Ovary (tissue), 9 donors: ENCODE results near the gene GABRB1. TPM values are rescaled to one million over a fixed set of nuclear protein-coding genes. Genes with fewer than 3 reads are reported as not detected.

Experiments used
- DNase-seq, 5 donors: peaks; one replicate each; pipeline ENCODE4 v3.0.0-alpha.2; 2019 to 2020
- H3K27ac ChIP-seq, 2 donors: fragments of 200-600 bp; one replicate each; pipeline versions ENCODE4 v1.5.1 to v1.8.0; 2019 to 2022
- H3K27me3 ChIP-seq: fragments of 200-600 bp; one replicate; pipeline ENCODE4 v1.8.0; 2022
- H3K36me3 ChIP-seq: fragments of 200-600 bp; sonication (generic); one replicate; pipeline ENCODE4 v1.5.1; 2019
- H3K4me1 ChIP-seq: one replicate; pipeline ENCODE4 v1.8.1; 2013; ENCODE audit warnings: mild to moderate bottlenecking, moderate library complexity; ENCODE audit not compliant: insufficient read depth
- H3K4me3 ChIP-seq: fragments of 200-600 bp; sonication (generic); one replicate; pipeline ENCODE4 v1.5.1; 2017
- H3K9me3 ChIP-seq, 2 donors: fragments of 200-600 bp in 1 of 2; sonication (generic) in 1 of 2; one replicate each; pipeline versions ENCODE4 v1.5.1 to v1.8.1; 2013 to 2019; ENCODE audit warnings: mild to moderate bottlenecking in 1 of 2, moderate library complexity in 1 of 2
- CTCF ChIP-seq, 3 donors: fragments of 450-650 bp in 2 of 3; fragments of 200-600 bp in 1 of 3; IDR thresholded peaks; one replicate each; pipeline versions ENCODE4 v1.5.1 to v1.8.0; 2016 to 2022; ENCODE audit warnings: antibody characterized with exemption in 3 of 3, mild to moderate bottlenecking in 1 of 3
- EP300 ChIP-seq: sonication (generic); formaldehyde crosslinking; IDR thresholded peaks from one replicate; pipeline ENCODE4 v1.6.1; 2017; ENCODE audit warnings: antibody characterized with exemption
- POLR2A ChIP-seq: fragments of 450-650 bp; IDR thresholded peaks from one replicate; pipeline ENCODE4 v1.6.1; 2017; ENCODE audit warnings: antibody characterized with exemption, mild to moderate bottlenecking, moderate library complexity
- WGBS, 3 donors: extraction: QIAGEN DNeasy Blood & Tissue Kit in 1 of 3; methylation state at CpG; one replicate each; pipeline versions ENCODE4 v1.1.5 to v1.1.7; 2013 to 2017; 5-methylcytosine and 5-hydroxymethylcytosine counted together
- intact Hi-C, 4 donors: fragments of 100-400 bp; cut with DNase I; formaldehyde crosslinking; loops; one replicate each; pipeline versions ENCODE4 v1.11.0 to v1.15.1; 2022 to 2023
- polyA plus RNA-seq, 2 donors: library from polyadenylated mRNA; stranded (reverse); fragments of 200-250 nt in 1 of 2; fragments of 350-450 nt in 1 of 2; fragmentation: Illumina TruSeq in 1 of 2; extraction: RNeasy Lipid Tissue Mini Kit (QIAGEN cat#74804) in 1 of 2; gene quantifications; one replicate each; pipeline ENCODE4 v1.2.3, GENCODE V29; 2013 to 2014
- total RNA-seq, 7 donors: library from RNA; depleted of rRNA in 2 of 7; stranded (reverse); fragments of >200 nt in 2 of 7; fragmentation: NEBNext Ultra II Directional in 3 of 7; extraction: Animal tissue kit (Norgen Biotek cat#: 25700) in 3 of 7; gene quantifications; one replicate each; pipeline versions ENCODE4 v1.1.0 to v1.2.4, GENCODE V29; 2016 to 2023
- donor health status: DM: no; HTN: no; CAD: no; lungs with moderate emphysema.
- donor health status: DM: no; HTN: no; CAD: no.
- donor health status: Bipolar disorder and iron deficiency.
- donor health status: DM: yes; HTN: yes; CAD: no.
- donor health status: DM: no; HTN: no; CAD: no.
- donor health status: DM: yes; HTN: yes; CAD: no.

GABRB1 gene
- total and polyA plus RNA-seq, 9 donors: 0.23 to 0.43 TPM; not detected in 7

GRCh38 chr4:47418147-47418546 lies 386.8 kb downstream of the GABRB1 start:
- Histone ChIP-seq H3K27ac (no peak overlapping the region), H3K36me3 (no peaks in the 10 kb centered on the region), H3K27me3 (no peaks in the 10 kb centered on the region), H3K4me1 (no peaks in the 10 kb centered on the region), H3K9me3 (no peaks in the 10 kb centered on the region), H3K4me3 (no peak overlapping the region)
- no peak for DNase-seq
- intact Hi-C loops: no loop called here
- TF ChIP-seq POLR2A (no peak), CTCF (IDR thresholded peaks at IDR 0.05) (no peak), EP300 (no peak)
- 58 to 86% (median 68%) methylated on average over 2 of the region's 2 CpGs for WGBS, 3 donors

GRCh38 chr4:47419296-47419695 lies 387.9 kb downstream of the GABRB1 start:
- 26 to 65% (median 45%) methylated on average over 2 of the region's 2 CpGs for WGBS, 3 donors
- H3K27ac ChIP-seq: no peak overlapping the region

GRCh38 chr4:47425628-47426027 lies 394.3 kb downstream of the GABRB1 start:
- TF ChIP-seq POLR2A: no peak
- TF ChIP-seq EP300: no peak
- no peak for TF ChIP-seq CTCF (IDR thresholded peaks at IDR 0.05)
- intact Hi-C loops: no loop called here
- 93 to 95% (median 95%) methylated on average over 25 of the region's 25 CpGs for WGBS, 3 donors
- H3K9me3 ChIP-seq: no peaks in the 10 kb centered on the region
- peak in 1 of 5 donors; percentile 14 for DNase-seq
- no peaks in the 10 kb centered on the region for H3K27me3 ChIP-seq
- no peak overlapping the region for H3K27ac ChIP-seq
- H3K4me1 ChIP-seq: no peaks in the 10 kb centered on the region
- H3K36me3 ChIP-seq: no peaks in the 10 kb centered on the region
- no peak overlapping the region for H3K4me3 ChIP-seq

More at GRCh38 chr4:47419296-47419695, 387.9 kb downstream of the GABRB1 start:
- no peak for DNase-seq
- TF ChIP-seq CTCF (IDR thresholded peaks at IDR 0.05) (no peak), EP300 (no peak), POLR2A (no peak)
- Histone ChIP-seq H3K4me3 (no peak overlapping the region), H3K36me3 (no peaks in the 10 kb centered on the region), H3K9me3 (no peaks in the 10 kb centered on the region), H3K27me3 (no peaks in the 10 kb centered on the region), H3K4me1 (no peaks in the 10 kb centered on the region)
- intact Hi-C loops: no loop called here

- WGBS, 3 donors: 75 to 91% (median 87%) methylated on average over 2 of the region's 2 CpGs
- DNase-seq: no peak
- no peak overlapping the region for H3K27ac ChIP-seq
- H3K4me1 ChIP-seq: no peaks in the 10 kb centered on the region
- intact Hi-C loops: no loop called here
- no peaks in the 10 kb centered on the region for H3K36me3 ChIP-seq
- H3K4me3 ChIP-seq: no peak overlapping the region
- H3K27me3 ChIP-seq: no peaks in the 10 kb centered on the region
- H3K9me3 ChIP-seq: no peaks in the 10 kb centered on the region
- TF ChIP-seq CTCF (IDR thresholded peaks at IDR 0.05): no peak
- TF ChIP-seq EP300: no peak
Observed at GRCh38 chr4:47427935-47428334, 396.6 kb downstream of the GABRB1 start.
